Ecto neural progenitor cell (in vitro differentiated cells): Measurements from ENCODE around the gene EFNA5.

Source experiments
- DNase-seq: peaks from one replicate; pipeline ENCODE4 v3.0.0-alpha.2; 2018; ENCODE audit warnings: low spot score

Gene EFNA5

DNA sequence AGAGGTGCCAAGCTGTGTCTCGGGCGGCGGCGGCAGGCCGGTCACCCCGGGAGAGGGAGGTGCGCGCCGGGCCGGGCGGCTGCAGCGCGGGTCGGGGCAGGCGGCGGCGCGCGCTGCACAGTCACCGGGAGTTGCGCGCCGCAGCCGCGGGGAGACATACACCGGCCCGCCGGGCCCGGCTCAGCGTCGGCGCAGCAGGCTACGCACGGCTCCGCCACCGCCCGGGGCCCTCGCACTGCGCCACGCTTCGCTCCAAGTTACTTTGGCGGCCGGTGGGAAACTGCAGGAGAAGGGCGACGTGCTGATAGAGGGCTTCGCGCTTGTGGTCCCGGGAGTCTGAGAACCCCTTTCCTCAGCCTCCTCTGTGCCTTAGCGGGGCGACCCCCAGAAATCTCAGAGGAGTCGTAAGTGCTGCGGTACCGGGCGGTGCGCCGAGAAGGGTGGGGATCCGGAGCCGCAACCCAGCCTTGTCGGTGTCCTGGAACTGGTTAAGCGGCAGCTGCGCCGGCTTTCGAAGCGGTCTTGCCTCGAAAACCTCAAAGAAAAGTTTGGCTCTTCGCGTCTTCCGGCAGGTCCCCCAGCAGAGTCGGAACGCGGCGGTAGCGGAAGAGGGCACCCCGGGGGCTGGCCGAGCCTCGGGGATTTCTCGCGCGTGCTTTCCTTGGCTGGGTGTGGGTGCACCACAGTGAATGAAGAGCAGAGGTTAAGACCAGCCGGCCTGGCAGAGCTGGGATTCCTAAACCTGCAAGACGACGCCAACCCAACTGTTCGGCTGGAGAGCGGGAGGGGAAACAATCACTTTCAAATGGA, at the start of gene EFNA5:
Gene EFNA5, minus strand, starts transcription at position 6 of the 810 bp plus-strand sequence.
- DNase-seq = peak; percentile 71

DNA sequence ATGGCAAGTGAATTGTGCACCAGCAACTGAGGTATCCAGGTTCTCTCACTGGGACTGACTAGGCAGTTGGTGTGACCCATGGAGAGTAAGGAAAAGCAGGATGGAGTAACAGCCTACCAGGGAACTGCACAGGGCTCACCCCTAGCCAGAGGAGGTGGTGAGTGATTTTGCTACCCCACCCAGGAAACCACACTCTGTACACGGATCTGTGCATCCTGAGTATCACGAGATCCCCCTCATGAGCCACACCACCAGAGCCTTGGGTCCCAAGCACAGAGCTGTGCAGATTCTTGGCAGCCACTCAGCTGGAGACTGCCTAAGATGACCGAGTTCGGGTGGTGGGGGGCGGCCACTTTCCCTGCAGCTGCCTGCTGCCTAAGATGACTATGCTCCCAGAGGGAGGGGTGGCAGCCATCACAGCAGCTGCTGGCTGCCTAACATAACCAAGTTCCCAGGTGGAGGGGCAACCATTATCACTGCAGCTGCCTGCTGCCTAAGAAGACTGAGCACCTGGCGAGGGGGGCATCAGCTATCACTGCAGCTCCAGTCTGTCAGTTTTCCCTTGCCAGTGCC, 48.4 kb upstream of the EFNA5 start:
- no peak for DNase-seq

DNA sequence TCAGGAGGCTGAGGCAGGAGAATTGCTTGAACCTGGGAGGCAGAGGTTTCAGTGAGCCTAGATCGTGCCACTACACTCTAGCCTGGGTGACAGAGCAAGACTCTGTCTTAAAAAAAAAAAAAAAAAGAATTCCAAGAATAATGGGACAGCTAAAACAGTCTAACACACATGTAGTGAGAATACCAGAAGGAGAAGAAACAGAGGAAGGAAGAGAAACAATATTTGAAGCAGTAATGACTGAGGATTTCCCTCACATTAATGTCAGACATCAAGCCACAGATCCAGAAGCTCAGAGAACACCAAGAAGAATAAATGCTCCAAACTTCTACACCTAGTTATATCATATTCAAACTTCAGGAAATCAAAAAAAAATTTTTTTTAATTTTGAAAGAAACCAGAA, 47.1 kb upstream of the EFNA5 start:
- no peak for DNase-seq

DNA sequence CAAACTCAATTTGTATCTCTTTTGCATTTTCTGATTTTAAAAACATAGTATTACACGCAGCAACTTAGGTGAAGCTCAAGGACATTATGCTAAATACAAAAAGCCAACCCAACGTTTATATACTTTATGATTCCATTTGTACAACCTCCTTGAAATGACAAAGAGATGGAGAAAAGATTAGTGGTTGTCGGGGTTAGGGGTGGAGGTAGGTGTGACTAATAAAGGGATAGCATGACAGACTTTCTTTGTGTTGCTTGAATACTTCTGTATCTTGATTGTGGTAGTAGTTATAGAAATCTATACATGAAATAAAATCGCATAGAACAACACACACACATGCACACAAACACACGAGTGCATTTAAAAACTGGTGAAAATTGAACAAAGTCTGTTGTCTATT, 42.5 kb upstream of the EFNA5 start:
- no peak for DNase-seq

DNA sequence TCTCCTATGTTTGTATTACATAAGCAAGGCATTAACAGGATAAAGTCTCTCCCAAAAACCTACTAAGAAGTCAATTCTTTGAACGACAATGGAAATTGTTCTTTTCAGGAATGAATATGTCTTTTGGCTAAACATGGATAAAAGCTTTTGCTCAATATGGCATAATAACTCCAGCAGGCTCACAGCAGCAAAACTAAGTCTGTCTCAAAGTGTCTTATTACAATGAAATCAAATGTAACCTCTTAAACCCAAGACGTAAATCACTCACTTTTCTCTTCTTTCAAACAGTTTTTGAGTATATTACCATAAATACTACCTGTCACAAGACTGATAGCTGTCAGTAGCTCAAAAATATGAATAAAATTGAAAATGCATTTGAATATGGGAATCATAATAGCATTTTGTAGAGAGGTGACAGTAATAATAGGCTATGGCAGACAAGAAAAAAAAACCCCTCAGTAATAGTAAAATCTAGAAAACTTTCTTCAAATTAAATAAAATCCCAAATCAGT, 41.7 kb upstream of the EFNA5 start:
- no peak for DNase-seq

DNA sequence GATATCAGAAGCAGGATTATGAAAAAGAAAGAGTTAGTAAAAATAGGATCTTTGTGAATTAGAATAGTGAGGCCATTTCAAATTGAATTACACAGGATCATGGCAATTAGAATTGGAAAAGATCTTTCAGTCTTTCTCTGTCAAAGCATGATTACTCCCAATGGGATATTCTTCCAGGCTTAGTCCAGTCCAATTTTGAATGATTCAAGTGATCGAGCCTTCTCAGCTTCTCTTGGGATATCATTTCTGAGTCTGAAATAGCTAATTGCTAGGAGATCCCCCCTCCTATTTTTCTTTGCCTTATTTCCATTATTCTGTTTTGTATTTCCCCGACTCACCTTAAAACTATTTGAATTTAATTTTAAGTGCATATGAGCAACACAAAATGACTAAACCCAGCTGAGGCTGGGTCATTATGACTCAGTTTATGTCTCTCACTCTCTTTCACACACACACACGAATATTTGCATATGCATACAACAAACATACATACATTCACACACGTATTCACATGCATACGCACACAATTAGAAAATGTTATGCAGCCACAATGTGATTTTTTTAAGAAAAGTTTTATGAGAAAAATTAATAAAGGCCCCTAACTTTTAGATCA, 34.8 kb upstream of the EFNA5 start:
- no peak for DNase-seq

DNA sequence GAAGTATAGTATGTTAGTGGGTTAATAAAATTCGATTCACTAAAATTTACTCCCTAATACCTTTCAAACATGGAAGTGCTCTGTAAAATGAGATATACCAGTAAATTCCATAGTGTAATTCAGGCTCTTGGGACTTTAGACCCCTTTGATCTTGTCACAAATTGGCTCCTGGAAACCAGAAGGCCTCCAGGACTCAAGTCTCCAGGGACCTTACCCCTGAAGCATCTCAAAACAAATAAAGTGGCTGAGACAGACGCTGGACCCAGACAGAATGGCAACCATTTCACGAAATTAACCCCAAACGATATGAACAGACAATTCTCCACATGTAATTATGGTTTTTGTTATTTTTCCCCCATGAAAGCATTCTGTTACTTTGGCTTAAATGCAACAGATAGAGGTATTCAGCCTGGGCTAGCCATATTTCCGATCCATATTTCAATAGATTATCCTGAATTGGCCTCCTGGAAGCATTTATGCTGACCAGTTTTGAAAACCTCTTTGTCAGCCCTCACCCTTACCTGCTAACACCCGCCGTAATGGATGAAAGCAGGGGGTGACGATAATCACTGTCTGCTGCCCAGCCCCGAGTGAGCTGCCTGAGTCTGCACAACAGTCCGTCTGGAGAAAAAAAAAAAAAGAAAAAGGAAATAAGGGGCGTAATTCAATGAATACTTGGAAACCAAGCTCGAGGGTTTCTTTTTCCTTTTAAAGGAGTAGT, 34.1 kb upstream of the EFNA5 start:
- no peak for DNase-seq

DNA sequence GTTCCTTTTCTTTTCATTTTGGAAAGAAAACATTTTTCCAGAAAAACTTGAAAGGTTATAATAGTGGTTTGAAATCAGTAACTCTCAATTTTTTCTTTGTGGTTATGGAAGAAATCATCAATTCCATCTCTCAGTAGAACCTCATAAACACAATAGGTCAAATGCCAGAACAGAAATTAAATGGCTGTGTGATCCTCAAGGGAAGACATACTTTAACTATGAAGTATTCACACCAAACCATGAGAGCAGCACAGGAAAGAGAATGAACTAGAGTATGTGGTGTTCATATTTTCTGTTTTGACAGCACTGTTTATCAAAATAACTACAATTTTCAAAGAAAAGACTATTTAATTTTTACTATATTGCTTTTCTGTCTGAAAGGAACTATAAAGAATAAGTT, 29.7 kb upstream of the EFNA5 start:
- no peak for DNase-seq

DNA sequence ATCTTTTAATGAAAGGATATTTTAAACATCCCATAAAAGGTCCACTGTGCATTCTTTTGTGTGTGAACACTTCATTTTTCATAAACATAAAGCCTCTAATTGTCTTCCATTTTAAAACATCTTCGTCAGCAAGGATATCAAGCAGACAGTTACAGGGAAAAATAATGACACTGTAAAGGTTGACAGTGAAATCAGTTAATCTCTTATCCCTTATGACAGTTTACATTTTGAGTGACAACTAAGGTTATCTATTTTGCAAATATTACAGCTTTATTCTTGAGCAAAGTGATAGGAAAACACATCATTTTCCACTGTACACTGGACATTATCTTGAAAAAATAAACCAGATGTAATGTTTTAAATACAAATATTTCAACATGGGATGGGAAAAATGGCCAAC, 28.7 kb upstream of the EFNA5 start:
- DNase-seq = no peak

DNA sequence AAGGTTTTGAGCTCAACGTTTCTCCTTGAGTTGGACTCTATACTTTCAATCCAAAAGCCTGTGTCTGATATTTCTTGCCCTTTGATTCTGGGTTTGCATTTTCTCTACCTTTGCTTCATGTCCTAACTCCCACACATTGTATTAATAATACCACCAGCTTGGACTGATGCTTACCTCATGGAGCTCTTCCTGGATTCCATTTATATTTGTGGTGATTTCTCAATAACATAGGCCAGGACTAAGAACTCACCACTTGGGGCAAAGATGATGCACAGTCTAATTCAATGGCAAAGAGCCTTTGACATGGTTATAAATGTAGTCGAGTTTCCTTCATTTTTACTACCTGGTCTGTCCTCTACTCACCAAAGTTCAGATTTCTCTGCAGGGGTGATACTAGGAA, 27.5 kb upstream of the EFNA5 start:
- no peak for DNase-seq

DNA sequence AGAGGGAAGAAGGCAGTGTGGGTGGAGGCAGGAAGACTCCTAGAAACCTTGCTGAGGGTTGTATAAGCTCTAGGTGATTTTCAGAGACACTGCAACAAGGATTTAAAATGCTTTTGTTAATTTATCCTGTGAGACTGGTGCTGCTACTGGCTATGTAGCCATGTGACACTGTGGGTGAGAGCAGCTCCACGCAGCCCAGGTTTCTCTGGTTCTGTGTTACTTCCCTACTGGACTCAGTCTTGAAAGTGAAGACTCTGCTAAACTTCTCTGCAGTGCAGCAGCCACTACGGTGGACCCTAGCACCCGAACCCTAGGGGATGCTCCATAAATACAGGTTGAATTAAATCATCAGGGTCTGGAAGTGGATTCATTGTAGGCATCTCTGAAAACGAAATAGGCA, 25.8 kb upstream of the EFNA5 start:
- DNase-seq = no peak

DNA sequence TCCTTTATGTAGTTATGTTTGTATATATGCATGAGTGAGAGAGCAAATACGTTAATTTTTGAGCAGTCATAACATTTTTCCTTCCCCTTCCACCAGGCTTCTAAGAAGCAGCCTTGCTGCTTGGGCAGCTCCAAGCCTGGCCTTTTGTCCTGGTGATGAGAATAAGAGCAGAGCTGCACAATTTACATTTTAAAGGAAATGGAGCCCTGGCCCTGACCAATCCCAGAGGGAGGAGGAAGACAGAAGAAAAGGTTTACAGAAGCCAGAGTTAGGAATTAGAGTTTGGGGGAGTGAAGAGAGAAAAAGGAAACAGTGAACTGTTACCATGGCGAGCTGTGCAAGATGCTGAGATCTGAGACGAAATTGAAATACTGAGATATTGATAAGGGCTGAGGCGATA, 25.3 kb upstream of the EFNA5 start:
- peak; percentile 59 for DNase-seq

DNA sequence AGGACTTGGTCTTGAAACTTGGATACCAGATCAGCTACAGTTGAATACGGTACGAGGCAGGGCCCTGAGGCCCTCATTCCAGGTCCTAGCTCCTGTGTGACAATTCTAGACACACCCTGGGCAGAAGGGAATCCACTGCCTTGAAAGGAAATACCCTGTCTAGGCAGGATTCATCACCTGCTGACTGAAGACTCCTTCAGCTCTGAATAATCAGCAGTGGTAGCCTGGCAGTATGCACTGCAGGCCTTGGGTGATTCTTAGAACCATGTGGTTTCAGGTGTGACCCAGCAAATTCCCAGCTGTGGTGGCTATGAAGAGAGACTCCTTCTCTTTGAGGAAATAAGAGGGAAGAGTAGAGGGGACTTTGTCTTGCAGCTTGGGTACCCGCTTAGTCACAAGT, 17.2 kb upstream of the EFNA5 start:
- DNase-seq = no peak

DNA sequence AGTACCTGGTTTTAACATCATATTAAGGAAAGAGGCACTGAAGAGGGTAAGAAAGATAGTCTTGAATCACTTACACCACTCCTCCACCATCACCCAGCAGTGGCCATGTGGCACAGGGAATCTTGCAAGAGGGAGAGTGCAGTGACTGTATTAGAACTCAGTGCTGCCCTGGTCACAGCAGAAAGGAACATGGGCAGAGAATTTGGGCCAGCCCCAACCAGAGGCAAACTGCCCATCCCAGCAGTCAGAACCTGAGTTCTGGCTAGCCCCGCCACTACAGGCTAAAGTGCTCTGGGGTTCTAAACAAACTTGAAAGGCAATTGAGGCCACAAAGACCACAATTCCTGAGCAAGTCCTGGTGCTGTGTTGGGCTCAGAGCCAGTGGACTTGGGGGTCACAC, 16.7 kb upstream of the EFNA5 start:
- DNase-seq = no peak

DNA sequence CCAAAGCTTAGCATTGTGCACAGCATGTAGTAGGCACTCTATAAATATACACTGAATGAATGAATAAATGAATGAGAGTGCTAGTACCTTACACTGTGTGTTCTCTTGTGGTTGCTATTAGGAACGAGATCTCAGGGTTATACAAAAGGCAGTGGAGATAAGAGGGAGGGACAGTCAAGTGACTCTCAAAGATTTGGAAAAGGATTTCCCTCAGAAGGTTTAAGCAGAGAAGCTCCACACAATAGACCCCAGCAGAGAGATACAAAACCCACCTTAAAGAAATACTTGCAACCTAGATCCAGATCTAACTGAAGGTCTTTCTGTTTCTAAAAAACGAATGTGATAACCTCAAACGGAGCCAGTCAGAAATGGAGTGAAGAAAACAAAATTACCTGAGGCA, 11.8 kb upstream of the EFNA5 start:
- no peak for DNase-seq

DNA sequence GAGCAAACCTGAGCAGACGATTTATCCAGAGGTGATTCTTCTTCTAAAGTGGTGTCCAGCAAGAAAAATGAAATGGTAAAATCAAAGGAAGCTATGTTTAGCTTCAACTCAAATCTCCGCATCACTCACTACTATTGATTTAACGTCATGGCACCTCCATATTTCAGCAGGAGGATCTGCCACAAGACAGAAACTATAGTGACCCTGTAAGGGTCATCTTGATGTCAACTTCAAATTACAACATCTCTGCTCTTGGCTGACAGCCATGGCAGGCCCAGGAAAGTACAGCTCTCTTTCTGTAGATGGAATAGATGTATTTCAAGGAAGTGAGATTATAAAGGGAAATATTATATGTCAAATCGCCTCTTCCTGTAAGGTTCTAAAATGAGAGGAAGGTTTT, 10.1 kb upstream of the EFNA5 start:
- DNase-seq = no peak

DNA sequence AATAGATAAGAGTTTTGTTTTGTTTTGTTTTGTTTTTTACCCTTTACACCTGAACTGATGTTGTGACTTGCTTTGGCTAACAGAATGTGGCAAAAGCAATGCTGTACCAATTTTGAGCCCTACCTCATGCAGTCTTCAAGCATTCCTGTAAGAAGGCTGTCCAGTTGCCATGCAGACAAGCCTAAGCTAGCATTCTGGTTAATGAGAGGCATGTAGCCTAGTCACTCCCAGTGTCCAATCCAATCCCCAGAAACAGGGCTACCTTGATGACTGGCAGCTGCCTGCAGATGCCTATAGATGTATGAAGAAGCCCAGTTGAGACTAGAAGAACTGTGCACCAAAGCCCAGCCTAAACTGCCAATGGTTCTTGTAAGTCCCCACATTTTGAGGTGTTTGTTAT, 9.4 kb upstream of the EFNA5 start:
- DNase-seq = no peak

DNA sequence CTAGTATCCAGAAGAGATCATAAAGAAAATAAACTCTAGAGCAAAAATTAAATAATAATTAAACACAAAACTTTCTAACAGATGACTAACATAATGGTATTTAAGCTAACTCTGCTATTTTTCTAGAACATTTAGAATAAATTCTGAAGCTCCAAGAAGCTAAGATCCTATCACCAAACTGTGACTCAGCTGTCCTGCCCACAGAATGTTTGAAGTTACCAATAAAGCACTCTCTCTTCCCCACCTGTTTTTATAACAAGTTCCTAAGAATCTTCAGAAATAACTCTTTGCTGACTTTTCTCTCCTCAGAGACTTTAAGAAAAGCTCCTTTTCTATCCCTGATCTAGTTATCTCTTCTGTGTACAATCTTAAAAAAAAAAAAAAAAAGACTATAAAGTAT, 6.0 kb upstream of the EFNA5 start:
- no peak for DNase-seq

DNA sequence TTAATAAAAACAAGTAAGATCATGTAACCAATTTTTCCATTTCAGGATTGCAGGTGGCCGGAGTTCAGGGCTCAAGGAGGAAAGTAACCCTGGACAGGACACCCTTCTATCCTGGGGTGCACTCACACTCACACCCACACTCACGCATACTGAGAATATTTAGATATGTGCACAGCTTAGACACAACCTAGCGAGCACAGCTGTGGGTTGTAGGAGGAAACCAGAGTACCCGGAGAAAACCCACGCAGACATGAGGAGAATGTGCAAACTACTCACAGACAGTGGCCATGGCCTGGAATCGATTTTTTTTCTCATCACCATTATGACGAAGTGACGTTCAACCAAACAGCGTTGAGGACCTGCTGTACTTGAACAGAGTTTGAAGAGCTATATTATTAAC, 4.5 kb upstream of the EFNA5 start:
- DNase-seq = no peak

DNA sequence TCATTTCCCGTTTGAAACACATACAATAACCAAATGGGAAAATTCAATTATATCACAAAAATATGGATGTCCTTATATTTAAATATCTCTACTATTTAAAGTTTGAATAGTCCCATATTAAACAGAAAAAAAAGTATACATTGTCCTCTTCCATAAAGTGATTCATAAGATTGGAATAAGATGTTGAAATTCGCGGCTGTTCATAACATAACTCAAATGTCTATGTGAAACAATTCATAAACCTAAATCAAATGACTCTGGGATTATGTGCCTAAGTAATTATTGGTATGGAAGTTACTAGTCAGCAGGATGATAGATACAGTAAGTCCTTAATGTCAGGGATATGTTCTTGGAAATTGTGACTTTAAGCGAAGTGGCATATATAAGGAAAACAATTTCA, 3.9 kb upstream of the EFNA5 start:
- no peak for DNase-seq

DNA sequence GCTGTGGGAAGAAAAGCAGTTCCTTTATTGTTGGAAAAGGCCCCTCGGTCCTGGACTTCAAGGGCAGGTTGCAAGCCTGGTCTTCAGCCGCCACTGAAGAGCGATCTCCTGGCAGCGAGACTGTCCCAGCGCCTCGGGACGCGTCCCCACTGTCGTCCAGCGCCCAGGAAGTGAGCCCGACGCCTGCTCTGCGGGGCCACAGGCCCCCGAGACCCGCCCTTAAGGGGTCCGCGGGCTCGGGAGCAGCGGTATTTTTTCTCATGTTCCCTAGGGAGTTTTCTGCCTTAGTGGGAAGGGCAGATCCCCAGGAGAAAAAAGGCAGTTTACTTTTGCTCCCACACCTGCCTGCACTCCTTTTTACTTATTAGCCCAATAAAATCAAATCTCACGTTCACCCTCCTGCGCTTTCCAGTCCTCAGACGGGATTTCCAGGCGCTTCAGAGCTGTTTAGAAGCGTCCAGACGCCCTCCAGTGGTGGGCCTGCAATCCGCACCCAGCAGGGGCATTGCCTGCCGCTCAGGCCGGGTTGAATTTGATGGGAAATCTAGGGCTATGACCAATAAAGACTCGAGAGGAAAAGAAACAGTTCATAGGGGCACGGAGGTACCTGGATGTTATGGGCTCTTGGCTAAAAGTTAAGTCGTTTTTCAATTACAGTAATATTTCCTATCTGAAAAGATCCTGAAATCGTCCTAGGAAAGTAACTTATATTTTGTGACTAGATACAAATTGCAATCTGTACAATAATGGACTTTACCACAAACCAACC, 2.8 kb upstream of the EFNA5 start:
- DNase-seq = peak; percentile 91

DNA sequence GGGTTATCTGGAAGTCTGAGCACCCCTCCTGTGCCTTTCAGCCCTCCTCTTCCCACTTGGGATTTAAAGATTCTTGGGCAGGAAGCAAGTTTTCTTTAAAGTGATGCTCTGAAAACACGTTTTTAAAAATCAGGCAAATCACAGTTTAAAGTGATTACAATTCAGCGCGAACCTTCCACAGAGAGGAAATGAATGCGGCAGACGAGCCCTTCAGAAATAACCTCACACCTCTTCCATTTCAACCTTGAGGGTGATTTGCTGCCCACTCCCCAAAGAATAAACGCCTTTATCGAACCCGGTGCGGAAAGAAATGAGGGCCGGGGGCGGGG, 2.3 kb upstream of the EFNA5 start:
- DNase-seq = no peak
